Body of pancreas (tissue), 4 donors: ENCODE measurements around the gene SYPL1.

Experiments used
- CTCF ChIP-seq, 7 experiments: fragments of 450-650 bp in 4 of 7; fragments of 200-600 bp in 3 of 7; sonication (generic) in 3 of 7; IDR thresholded peaks; one replicate each; pipeline ENCODE4 v1.5.1; 2016 to 2019; ENCODE audit warnings: antibody characterized with exemption in 7 of 7
- POLR2A ChIP-seq, 3 donors: fragments of 450-650 bp; IDR thresholded peaks; one replicate each; pipeline ENCODE4 v1.6.1; 2016; ENCODE audit warnings: antibody characterized with exemption in 3 of 3, mild to moderate bottlenecking in 2 of 3

GRCh38 chr7:106119719-106120118, 7.6 kb upstream of the SYPL1 start:
- TF ChIP-seq CTCF (IDR thresholded peaks at IDR 0.05) (no peak), POLR2A (IDR thresholded peaks at IDR 0.05) (no peak)
